ENCODE measurements around the gene CPED1.

Gene CPED1

DNA sequence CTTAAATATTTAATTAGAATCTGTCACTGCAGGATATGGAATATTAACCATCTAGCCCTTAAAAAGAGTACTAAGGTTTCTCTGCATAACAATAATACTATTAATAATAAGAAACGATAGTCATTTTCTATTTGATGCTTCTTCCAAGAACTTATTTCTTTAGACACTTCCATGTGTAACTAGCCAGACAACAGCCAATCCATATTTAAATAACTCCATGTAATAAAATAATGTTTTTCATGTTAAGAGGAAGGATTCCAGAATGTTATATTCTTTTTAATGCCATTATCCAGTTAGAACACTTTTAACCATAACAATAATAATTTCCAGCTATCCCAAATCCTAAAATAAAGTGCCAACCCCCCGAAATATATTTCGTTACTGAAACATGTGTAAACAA is 170.2 kb downstream of the CPED1 start:
- ATAC-seq (no peak), DNase-seq (ENCODE audit: low spot score in 2 of 2) (no peak)
- no peaks in the 10 kb centered on the region for H3K36me3 Mint-ChIP-seq
- no peaks in the 10 kb centered on the region for H3K9me3 Mint-ChIP-seq
- H3K4me1 Mint-ChIP-seq = no peaks in the 10 kb centered on the region
- H3K27ac Mint-ChIP-seq = no peak overlapping the region
- no peak overlapping the region for H3K4me3 Mint-ChIP-seq

GRCh38 chr7:121159553-121159952 is 171.0 kb downstream of the CPED1 start:
- Mint-ChIP-seq H3K27ac (no peak overlapping the region), H3K4me1 (no peaks in the 10 kb centered on the region), H3K4me3 (no peak overlapping the region), H3K9me3 (no peaks in the 10 kb centered on the region), H3K36me3 (no peaks in the 10 kb centered on the region)
- DNase-seq (ENCODE audit: low spot score in 2 of 2) = no peak
- no peak for ATAC-seq

GRCh38 chr7:121160150-121161008 is 171.9 kb downstream of the CPED1 start:
- DNase-seq (ENCODE audit: low spot score in 2 of 2) (no peak), ATAC-seq (no peak)
- Mint-ChIP-seq H3K27ac (no peak overlapping the region), H3K9me3 (no peaks in the 10 kb centered on the region), H3K36me3 (no peaks in the 10 kb centered on the region), H3K4me3 (no peak overlapping the region), H3K4me1 (no peaks in the 10 kb centered on the region)

- Mint-ChIP-seq H3K4me1 (no peaks in the 10 kb centered on the region), H3K27ac (no peak overlapping the region), H3K9me3 (no peaks in the 10 kb centered on the region), H3K4me3 (no peak overlapping the region), H3K36me3 (no peaks in the 10 kb centered on the region)
- no peak for ATAC-seq
- DNase-seq (ENCODE audit: low spot score in 2 of 2) = no peak
Observed at GRCh38 chr7:121163699-121164098, 175.2 kb downstream of the CPED1 start.

DNA sequence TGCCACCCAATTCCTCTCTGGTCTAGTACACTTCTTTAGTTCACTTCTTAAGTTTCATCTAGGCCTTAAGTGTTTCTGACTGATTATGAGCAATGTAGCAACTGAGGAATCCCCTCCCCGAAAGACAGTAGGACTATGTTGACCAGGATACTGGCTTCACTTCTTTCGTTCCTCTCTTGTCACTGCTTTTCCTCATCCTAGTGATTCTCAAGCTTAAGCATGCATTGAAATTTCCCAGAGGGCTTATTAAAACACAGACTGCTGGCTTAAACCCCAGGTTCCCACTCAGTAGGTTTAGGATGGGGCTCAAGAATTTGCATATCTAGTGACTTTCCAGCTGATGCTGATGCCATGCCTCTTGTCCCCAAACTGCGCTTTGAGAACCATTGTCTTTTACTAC is 175.7 kb downstream of the CPED1 start:
- no peaks in the 10 kb centered on the region for H3K36me3 Mint-ChIP-seq
- ATAC-seq (no peak), DNase-seq (ENCODE audit: low spot score in 2 of 2) (no peak)
- H3K9me3 Mint-ChIP-seq = no peaks in the 10 kb centered on the region
- no peak overlapping the region for H3K27ac Mint-ChIP-seq
- no peaks in the 10 kb centered on the region for H3K4me1 Mint-ChIP-seq
- H3K4me3 Mint-ChIP-seq = no peak overlapping the region

DNA sequence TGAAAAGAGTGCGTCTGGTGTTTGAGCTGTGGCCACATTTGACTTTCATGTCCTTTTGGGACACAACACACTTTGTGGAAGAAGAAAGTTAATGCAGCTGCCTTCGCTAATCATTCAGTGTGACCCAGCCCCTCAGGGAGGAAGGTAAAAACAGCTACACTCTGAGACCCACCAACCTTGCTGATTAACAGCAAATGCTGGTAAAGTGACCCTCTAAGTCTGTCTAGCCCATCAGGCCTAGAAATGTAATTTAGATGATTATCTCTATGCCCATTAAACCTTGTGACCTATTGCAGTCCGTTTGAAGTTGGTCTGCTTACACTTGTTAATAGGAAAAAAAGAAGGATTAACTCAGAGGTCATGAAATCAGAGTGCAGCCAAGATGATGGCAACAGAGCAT is 178.4 kb downstream of the CPED1 start:
- H3K27ac Mint-ChIP-seq = no peak overlapping the region
- DNase-seq (ENCODE audit: low spot score in 2 of 2) = no peak
- H3K9me3 Mint-ChIP-seq = no peaks in the 10 kb centered on the region
- H3K4me1 Mint-ChIP-seq = no peaks in the 10 kb centered on the region
- H3K4me3 Mint-ChIP-seq = no peak overlapping the region
- no peaks in the 10 kb centered on the region for H3K36me3 Mint-ChIP-seq
- no peak for ATAC-seq

GRCh38 chr7:121167971-121168370 is 179.5 kb downstream of the CPED1 start:
- no peak for DNase-seq (ENCODE audit: low spot score in 2 of 2)
- H3K4me3 Mint-ChIP-seq = no peak overlapping the region
- H3K4me1 Mint-ChIP-seq = no peaks in the 10 kb centered on the region
- no peak for ATAC-seq
- H3K36me3 Mint-ChIP-seq = no peaks in the 10 kb centered on the region
- H3K9me3 Mint-ChIP-seq = no peaks in the 10 kb centered on the region
- H3K27ac Mint-ChIP-seq = no peak overlapping the region

DNA sequence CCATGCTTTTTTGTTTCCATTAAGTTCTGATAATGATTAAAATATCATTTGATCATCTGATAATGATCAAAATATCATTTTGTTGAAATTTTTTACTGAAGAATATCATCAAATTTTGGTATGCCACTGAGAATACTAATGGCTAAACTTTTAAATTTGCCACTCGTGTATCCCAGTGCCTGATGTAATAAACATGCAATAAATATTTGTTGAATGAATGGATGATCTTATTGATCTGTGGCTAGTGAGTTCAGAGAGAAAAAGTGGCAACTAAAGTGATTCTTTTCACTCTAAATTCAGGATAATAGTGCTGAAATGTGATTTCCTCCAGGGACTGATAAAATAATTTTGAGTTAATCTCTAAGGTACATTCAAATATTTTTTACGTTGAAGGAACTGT is 181.0 kb downstream of the CPED1 start:
- DNase-seq (ENCODE audit: low spot score in 2 of 2) (no peak), ATAC-seq (no peak)
- Mint-ChIP-seq H3K4me1 (no peaks in the 10 kb centered on the region), H3K4me3 (no peak overlapping the region), H3K9me3 (no peaks in the 10 kb centered on the region), H3K27ac (no peak overlapping the region), H3K36me3 (no peaks in the 10 kb centered on the region)

- ATAC-seq (no peak), DNase-seq (ENCODE audit: low spot score in 2 of 2) (no peak)
- H3K4me3 Mint-ChIP-seq = no peak overlapping the region
- no peak overlapping the region for H3K27ac Mint-ChIP-seq
- H3K36me3 Mint-ChIP-seq = no peaks in the 10 kb centered on the region
- no peaks in the 10 kb centered on the region for H3K9me3 Mint-ChIP-seq
- H3K4me1 Mint-ChIP-seq = no peaks in the 10 kb centered on the region
Observed at GRCh38 chr7:121172484-121172883, 184.0 kb downstream of the CPED1 start.

DNA sequence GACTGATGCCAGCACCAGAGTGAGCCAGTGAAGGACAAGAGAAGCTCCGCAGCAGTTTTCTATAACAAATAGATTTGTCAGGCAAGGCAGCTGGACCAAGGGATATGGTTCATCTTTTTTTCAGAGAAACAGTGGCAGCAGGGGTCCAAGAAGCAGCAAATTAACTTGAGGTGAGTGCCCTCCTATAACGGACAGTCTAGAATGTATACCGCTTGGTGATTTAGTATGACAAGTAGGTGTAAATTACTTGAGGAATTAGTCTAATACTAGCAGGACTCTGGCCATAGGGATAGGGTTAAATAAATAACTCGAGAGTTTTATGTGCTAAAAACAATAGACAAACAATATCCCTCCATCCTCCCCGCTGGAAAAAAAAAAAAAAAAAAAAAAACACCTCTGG is 187.3 kb downstream of the CPED1 start:
- Mint-ChIP-seq H3K4me3 (no peak overlapping the region), H3K9me3 (no peaks in the 10 kb centered on the region), H3K4me1 (peaks cover 9% of the 10 kb centered on the region), H3K27ac (no peak overlapping the region), H3K36me3 (no peaks in the 10 kb centered on the region)
- ATAC-seq (no peak), DNase-seq (ENCODE audit: low spot score in 2 of 2) (no peak)

- no peaks in the 10 kb centered on the region for H3K36me3 Mint-ChIP-seq
- H3K9me3 Mint-ChIP-seq = no peaks in the 10 kb centered on the region
- DNase-seq (ENCODE audit: low spot score in 2 of 2) (no peak), ATAC-seq (no peak)
- H3K27ac Mint-ChIP-seq = no peak overlapping the region
- peaks cover 9% of the 10 kb centered on the region for H3K4me1 Mint-ChIP-seq
- no peak overlapping the region for H3K4me3 Mint-ChIP-seq
Observed at GRCh38 chr7:121178452-121178851, 189.9 kb downstream of the CPED1 start.

GRCh38 chr7:121178869-121179497 is 190.5 kb downstream of the CPED1 start:
- ATAC-seq = peak; percentile 53
- Mint-ChIP-seq H3K4me1 (peaks cover 9% of the 10 kb centered on the region), H3K36me3 (no peaks in the 10 kb centered on the region), H3K27ac (no peak overlapping the region), H3K9me3 (no peaks in the 10 kb centered on the region), H3K4me3 (no peak overlapping the region)
- DNase-seq (ENCODE audit: low spot score in 2 of 2) = no peak

DNA sequence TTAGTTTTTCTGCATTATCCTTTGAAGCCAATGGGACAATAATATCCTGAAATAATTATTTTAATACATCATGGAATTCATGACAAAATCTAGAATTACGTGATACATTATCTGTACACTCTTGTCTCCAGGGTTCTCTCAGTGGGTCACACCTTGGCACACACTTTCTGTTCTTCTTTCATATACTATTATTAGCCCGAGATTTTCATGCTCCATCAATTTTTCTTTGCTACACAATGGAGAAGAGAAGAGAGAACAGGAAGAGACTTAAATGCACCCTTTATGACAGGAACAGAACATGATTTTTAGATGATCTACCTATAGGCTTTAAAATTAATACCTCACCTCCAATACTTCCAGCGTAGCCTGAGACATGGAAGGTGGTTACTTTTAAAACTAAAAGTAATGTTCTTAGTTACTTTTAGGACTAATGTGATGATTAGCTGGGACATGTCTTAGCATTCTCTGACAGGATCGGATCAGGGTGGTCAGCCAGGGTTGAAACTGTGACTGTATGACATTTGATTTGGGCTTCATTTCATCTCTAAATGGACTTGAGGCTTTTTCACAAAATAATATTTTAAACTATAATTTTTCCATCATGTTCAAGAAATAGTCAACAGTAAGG is 192.0 kb downstream of the CPED1 start:
- Mint-ChIP-seq H3K4me3 (no peak overlapping the region), H3K36me3 (no peaks in the 10 kb centered on the region), H3K9me3 (no peaks in the 10 kb centered on the region), H3K4me1 (peaks cover 9% of the 10 kb centered on the region), H3K27ac (no peak overlapping the region)
- no peak for ATAC-seq
- no peak for DNase-seq (ENCODE audit: low spot score in 2 of 2)

DNA sequence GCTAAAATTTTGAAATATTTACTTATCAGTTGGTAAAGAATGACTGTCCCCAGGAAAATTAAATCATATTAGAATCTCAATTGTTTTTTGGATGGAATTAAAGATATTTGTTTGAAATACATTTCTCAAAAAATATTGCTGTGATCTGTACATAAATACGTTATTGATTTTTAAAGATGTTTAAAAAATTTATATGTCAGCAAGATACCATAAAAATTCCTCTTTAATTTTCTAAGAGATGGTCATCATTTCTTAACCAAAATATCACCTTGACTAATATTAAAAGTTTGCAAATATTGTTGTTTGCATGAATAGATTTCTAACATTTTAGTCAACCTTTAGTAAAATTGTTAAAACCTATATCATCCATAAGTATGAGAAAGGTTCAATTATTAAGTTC is 192.8 kb downstream of the CPED1 start:
- H3K27ac Mint-ChIP-seq = no peak overlapping the region
- ATAC-seq (no peak), DNase-seq (ENCODE audit: low spot score in 2 of 2) (no peak)
- no peaks in the 10 kb centered on the region for H3K36me3 Mint-ChIP-seq
- H3K9me3 Mint-ChIP-seq = no peaks in the 10 kb centered on the region
- no peak overlapping the region for H3K4me3 Mint-ChIP-seq
- H3K4me1 Mint-ChIP-seq = peaks cover 9% of the 10 kb centered on the region

- no peak for ATAC-seq
- H3K27ac Mint-ChIP-seq = no peak overlapping the region
- H3K4me1 Mint-ChIP-seq = peaks cover 9% of the 10 kb centered on the region
- DNase-seq (ENCODE audit: low spot score in 2 of 2) = no peak
- H3K9me3 Mint-ChIP-seq = no peaks in the 10 kb centered on the region
- H3K36me3 Mint-ChIP-seq = no peaks in the 10 kb centered on the region
- no peak overlapping the region for H3K4me3 Mint-ChIP-seq
Observed at GRCh38 chr7:121182281-121182680, 193.8 kb downstream of the CPED1 start.

- peaks cover 9% of the 10 kb centered on the region for H3K4me1 Mint-ChIP-seq
- H3K36me3 Mint-ChIP-seq = no peaks in the 10 kb centered on the region
- DNase-seq (ENCODE audit: low spot score in 2 of 2) (no peak), ATAC-seq (no peak)
- no peak overlapping the region for H3K27ac Mint-ChIP-seq
- H3K4me3 Mint-ChIP-seq = no peak overlapping the region
- no peaks in the 10 kb centered on the region for H3K9me3 Mint-ChIP-seq
Observed at GRCh38 chr7:121182902-121183301, 194.4 kb downstream of the CPED1 start.

Data from stimulated activated effector memory CD8-positive, alpha-beta T cell treated with anti-CD3 and anti-CD28 coated beads, Interleukin-12 subunit alpha, Interleukin-12 subunit beta, amount 100 ng/mL, for 72 hours (primary cell).